ENCODE data around the gene SFTA2. TPM values are rescaled to one million over a fixed set of nuclear protein-coding genes. Genes with fewer than 3 reads are reported as not detected.
A peak's percentile ranks its signal among the peaks of the same experiment; 100 is the strongest.
"Not testable (repeated sequence)": the region's sequence is repeated elsewhere in the genome, so short reads cannot be mapped to it uniquely, and the experiment has no call there.

Gene SFTA2
- total RNA-seq, 2 donors from 2014 or later: not detected

GRCh38 chr6:30912746-30913520 lies 19.0 kb downstream of the SFTA2 start:
- 94 to 97% methylated on average over 8 of the region's 8 CpGs for WGBS, 2 experiments (ENCODE audit: insufficient coverage in 1 of 2, insufficient read length in 1 of 2)
- H3K36me3 Mint-ChIP-seq (ENCODE audit: low read depth): peaks cover 38% of the 10 kb centered on the region

GRCh38 chr6:30910473-30910872 lies 21.5 kb downstream of the SFTA2 start:
- WGBS, 2 experiments (ENCODE audit: insufficient coverage in 1 of 2, insufficient read length in 1 of 2): 92 to 97% methylated on average over 11 to 12 of the region's 12 CpGs
- not testable (repeated sequence) for H3K27ac ChIP-seq (ENCODE audit: low read depth, low read length); H3K27me3 Mint-ChIP-seq (ENCODE audit: insufficient read depth); H3K27me3 ChIP-seq (ENCODE audit: control insufficient read depth, insufficient read depth, low read length, poor library complexity, severe bottlenecking); H3K9ac ChIP-seq (ENCODE audit: extremely low read depth, low read length, poor library complexity, severe bottlenecking); DNase-seq; H3K4me1 ChIP-seq (ENCODE audit: control insufficient read depth, insufficient read depth, low read length); H3K9me3 ChIP-seq (ENCODE audit: control insufficient read depth, low read length); H3K27ac Mint-ChIP-seq; H3K4me3 ChIP-seq (ENCODE audit: low read length); H3K4me3 Mint-ChIP-seq; H3K9me3 Mint-ChIP-seq
- peaks cover 31% of the 10 kb centered on the region for H3K36me3 ChIP-seq (ENCODE audit: control insufficient read depth, insufficient read depth, low read length)
- H3K4me1 Mint-ChIP-seq: peaks cover 20% of the 10 kb centered on the region
- H3K36me3 Mint-ChIP-seq (ENCODE audit: low read depth): peaks cover 25% of the 10 kb centered on the region

More at GRCh38 chr6:30912746-30913520, 19.0 kb downstream of the SFTA2 start:
- Mint-ChIP-seq H3K4me3 (peak overlapping the region; percentile 71), H3K27ac (peak overlapping the region; percentile 12), H3K9me3 (no peaks in the 10 kb centered on the region), H3K27me3 (ENCODE audit: insufficient read depth) (no peaks in the 10 kb centered on the region), H3K4me1 (peaks cover 24% of the 10 kb centered on the region)
- Histone ChIP-seq H3K36me3 (ENCODE audit: control insufficient read depth, insufficient read depth, low read length) (peaks cover 47% of the 10 kb centered on the region), H3K9me3 (ENCODE audit: control insufficient read depth, low read length) (no peaks in the 10 kb centered on the region), H3K27ac (ENCODE audit: low read depth, low read length) (no peak overlapping the region), H3K4me1 (ENCODE audit: control insufficient read depth, insufficient read depth, low read length) (no peaks in the 10 kb centered on the region), H3K4me3 (ENCODE audit: low read length) (no peak overlapping the region), H3K27me3 (ENCODE audit: control insufficient read depth, insufficient read depth, low read length, poor library complexity, severe bottlenecking) (no peaks in the 10 kb centered on the region), H3K9ac (ENCODE audit: extremely low read depth, low read length, poor library complexity, severe bottlenecking) (no peak overlapping the region)
- TF ChIP-seq CTCF (conservative IDR thresholded peaks at IDR 0.05): no peak
- no peak for DNase-seq

- H3K9me3 Mint-ChIP-seq: no peaks in the 10 kb centered on the region
Observed at GRCh38 chr6:30908700-30909099, 23.3 kb downstream of the SFTA2 start.

More at GRCh38 chr6:30908700-30909099, 23.3 kb downstream of the SFTA2 start:
- Histone ChIP-seq H3K36me3 (ENCODE audit: control insufficient read depth, insufficient read depth, low read length) (peaks cover 31% of the 10 kb centered on the region), H3K27ac (ENCODE audit: low read depth, low read length) (no peak overlapping the region), H3K27me3 (ENCODE audit: control insufficient read depth, insufficient read depth, low read length, poor library complexity, severe bottlenecking) (no peaks in the 10 kb centered on the region), H3K9ac (ENCODE audit: extremely low read depth, low read length, poor library complexity, severe bottlenecking) (peak overlapping the region; percentile 63), H3K4me3 (ENCODE audit: low read length) (peak overlapping the region; percentile 99), H3K9me3 (ENCODE audit: control insufficient read depth, low read length) (no peaks in the 10 kb centered on the region), H3K4me1 (ENCODE audit: control insufficient read depth, insufficient read depth, low read length) (no peaks in the 10 kb centered on the region)
- Mint-ChIP-seq H3K4me1 (peaks cover 13% of the 10 kb centered on the region), H3K36me3 (ENCODE audit: low read depth) (peaks cover 25% of the 10 kb centered on the region), H3K27me3 (ENCODE audit: insufficient read depth) (no peaks in the 10 kb centered on the region), H3K27ac (peak overlapping the region; percentile 90), H3K4me3 (peak overlapping the region; percentile 93)
- no peak for DNase-seq
- no peak for TF ChIP-seq CTCF (conservative IDR thresholded peaks at IDR 0.05)
- WGBS, 2 experiments (ENCODE audit: insufficient coverage in 1 of 2, insufficient read length in 1 of 2): 53 to 73% methylated on average over 2 of the region's 2 CpGs

Data from endodermal cell (in vitro differentiated cells).